Hepatic stellate cell (primary cell): ENCODE results near the gene RFX1.
"Not testable (repeated sequence)": the region's sequence is repeated elsewhere in the genome, so short reads cannot be mapped to it uniquely, and the experiment has no call there.

Experiments
- DNase-seq: peaks from one replicate; pipeline ENCODE4 v3.0.0; 2011; ENCODE audit warnings: low spot score

RFX1 gene

GRCh38 chr19:14006085-14006765 is at the start of gene RFX1:
Gene RFX1 (minus strand): TSS chr19:14006320. CDS start chr19:13993843, 12,477 bp downstream.
- DNase-seq, result peak; percentile 96

- DNase-seq, result no peak
These were observed 49.3 kb upstream of the RFX1 start for GRCh38 chr19:14055396-14055795.

- no peak for DNase-seq
These were observed 48.6 kb upstream of the RFX1 start for GRCh38 chr19:14054721-14055120.

- DNase-seq, result no peak
These were observed 48.0 kb upstream of the RFX1 start for GRCh38 chr19:14054099-14054498.

- no peak for DNase-seq
These were observed 47.4 kb upstream of the RFX1 start for GRCh38 chr19:14053500-14053899.

- DNase-seq, result no peak
These were observed 46.9 kb upstream of the RFX1 start for GRCh38 chr19:14053032-14053431.

- no peak for DNase-seq
These were observed 46.4 kb upstream of the RFX1 start for GRCh38 chr19:14052470-14052869.

GRCh38 chr19:14051980-14052379 is 45.9 kb upstream of the RFX1 start:
- DNase-seq, result no peak

GRCh38 chr19:14050961-14051360 is 44.8 kb upstream of the RFX1 start:
- DNase-seq, result not testable (repeated sequence)

GRCh38 chr19:14050512-14050911 is 44.4 kb upstream of the RFX1 start:
- no peak for DNase-seq

GRCh38 chr19:14048443-14049153 is 42.5 kb upstream of the RFX1 start:
- DNase-seq, result peak; percentile 63

- DNase-seq, result not testable (repeated sequence)
These were observed 41.7 kb upstream of the RFX1 start for GRCh38 chr19:14047866-14048265.

- DNase-seq, result peak; percentile 70
These were observed 36.8 kb upstream of the RFX1 start for GRCh38 chr19:14042659-14043608.

- DNase-seq, result no peak
These were observed 33.1 kb upstream of the RFX1 start for GRCh38 chr19:14039181-14039580.

- DNase-seq, result no peak
These were observed 29.6 kb upstream of the RFX1 start for GRCh38 chr19:14035706-14036105.

GRCh38 chr19:14035159-14035558 is 29.0 kb upstream of the RFX1 start:
- DNase-seq, result not testable (repeated sequence)

GRCh38 chr19:14033946-14034345 is 27.8 kb upstream of the RFX1 start:
- no peak for DNase-seq

- peak; percentile 63 for DNase-seq
These were observed 25.8 kb upstream of the RFX1 start, which contains the start of gene IL27RA for GRCh38 chr19:14031719-14032480. Gene IL27RA (plus strand): TSS chr19:14031762. CDS start chr19:14031873, 111 bp downstream.

- DNase-seq, result no peak
These were observed 25.0 kb upstream of the RFX1 start for GRCh38 chr19:14030997-14031718.

- no peak for DNase-seq
These were observed 22.8 kb upstream of the RFX1 start for GRCh38 chr19:14028901-14029300.
